ENCODE data around the gene CCNJ.
A peak's percentile ranks its signal among the peaks of the same experiment; 100 is the strongest.
"Not testable (repeated sequence)": the region's sequence is repeated elsewhere in the genome, so short reads cannot be mapped to it uniquely, and the experiment has no call there.

CCNJ gene, protein sequence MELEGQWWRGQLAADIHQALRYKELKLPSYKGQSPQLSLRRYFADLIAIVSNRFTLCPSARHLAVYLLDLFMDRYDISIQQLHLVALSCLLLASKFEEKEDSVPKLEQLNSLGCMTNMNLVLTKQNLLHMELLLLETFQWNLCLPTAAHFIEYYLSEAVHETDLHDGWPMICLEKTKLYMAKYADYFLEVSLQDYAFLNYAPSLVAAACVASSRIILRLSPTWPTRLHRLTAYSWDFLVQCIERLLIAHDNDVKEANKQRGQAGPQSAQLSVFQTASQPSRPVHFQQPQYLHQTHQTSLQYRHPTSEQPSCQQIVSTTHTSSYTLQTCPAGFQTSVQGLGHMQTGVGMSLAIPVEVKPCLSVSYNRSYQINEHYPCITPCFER

GRCh38 chr10:96043033-96043892 lies at the start of gene CCNJ:
CCNJ (plus strand) TSS chr10:96043583; CDS start chr10:96044394, 811 bp downstream.
- Histone ChIP-seq H3K27me3 (ENCODE audit: low read depth, low read length) (no peaks in the 10 kb centered on the region), H4K20me1 (ENCODE audit: insufficient read depth, low read length) (no peaks in the 10 kb centered on the region; the same call in 1 of the 2 replicates), H3K36me3 (replicated peaks; ENCODE audit: low read depth, low read length) (peaks cover 11% of the 10 kb centered on the region), H3K27ac (ENCODE audit: low read length) (peak within 1 kb of the TSS; percentile 20), H3K9me3 (ENCODE audit: insufficient read depth, low read length) (no peaks in the 10 kb centered on the region), H2AFZ (ENCODE audit: low read depth, low read length) (peak within 1 kb of the TSS; percentile 82), H3K9ac (ENCODE audit: low read length) (peak within 1 kb of the TSS; percentile 79), H3K4me1 (ENCODE audit: low read length) (peaks cover 13% of the 10 kb centered on the region), H3K4me3 (ENCODE audit: low read length) (peak within 1 kb of the TSS; percentile 85), H3K4me2 (ENCODE audit: low read length) (peak within 1 kb of the TSS; percentile 86), H3K79me2 (ENCODE audit: low read length) (peaks cover 49% of the 10 kb centered on the region)
- TF ChIP-seq EZH2phosphoT487 (IDR thresholded peaks at IDR 0.05; ENCODE audit: low read depth): no peak
- TF ChIP-seq, protein P1, sequence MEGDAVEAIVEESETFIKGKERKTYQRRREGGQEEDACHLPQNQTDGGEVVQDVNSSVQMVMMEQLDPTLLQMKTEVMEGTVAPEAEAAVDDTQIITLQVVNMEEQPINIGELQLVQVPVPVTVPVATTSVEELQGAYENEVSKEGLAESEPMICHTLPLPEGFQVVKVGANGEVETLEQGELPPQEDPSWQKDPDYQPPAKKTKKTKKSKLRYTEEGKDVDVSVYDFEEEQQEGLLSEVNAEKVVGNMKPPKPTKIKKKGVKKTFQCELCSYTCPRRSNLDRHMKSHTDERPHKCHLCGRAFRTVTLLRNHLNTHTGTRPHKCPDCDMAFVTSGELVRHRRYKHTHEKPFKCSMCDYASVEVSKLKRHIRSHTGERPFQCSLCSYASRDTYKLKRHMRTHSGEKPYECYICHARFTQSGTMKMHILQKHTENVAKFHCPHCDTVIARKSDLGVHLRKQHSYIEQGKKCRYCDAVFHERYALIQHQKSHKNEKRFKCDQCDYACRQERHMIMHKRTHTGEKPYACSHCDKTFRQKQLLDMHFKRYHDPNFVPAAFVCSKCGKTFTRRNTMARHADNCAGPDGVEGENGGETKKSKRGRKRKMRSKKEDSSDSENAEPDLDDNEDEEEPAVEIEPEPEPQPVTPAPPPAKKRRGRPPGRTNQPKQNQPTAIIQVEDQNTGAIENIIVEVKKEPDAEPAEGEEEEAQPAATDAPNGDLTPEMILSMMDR (IDR thresholded peaks at IDR 0.05; ENCODE audit: low read depth, low read length): 0 out of 2 replicates have a peak, but pooled peaks have one; percentile 8

DNA sequence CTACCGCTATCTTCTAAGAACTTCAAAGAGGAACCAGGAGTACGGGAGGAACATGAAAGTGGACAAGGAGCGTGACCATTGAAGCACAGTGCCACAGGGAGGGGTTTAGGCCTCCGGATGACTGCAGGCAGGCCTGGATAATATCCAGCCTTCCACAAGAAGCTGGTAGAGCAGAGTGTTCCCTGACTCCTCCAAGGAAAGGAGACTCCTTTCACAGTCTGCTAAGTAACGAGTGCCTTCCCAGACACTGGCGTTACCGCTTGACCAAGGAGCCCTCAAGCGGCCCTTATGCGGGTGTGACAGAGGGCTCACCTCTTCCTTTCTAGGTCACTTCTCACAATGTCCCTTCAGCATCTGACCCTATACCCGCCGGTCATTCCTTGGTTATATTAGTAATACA lies 49.0 kb upstream of the CCNJ start:
- H3K27ac ChIP-seq (ENCODE audit: low read length); H3K9me3 ChIP-seq (ENCODE audit: insufficient read depth, low read length); H3K79me2 ChIP-seq (ENCODE audit: low read length); H3K36me3 ChIP-seq (replicated peaks; ENCODE audit: low read depth, low read length); H3K4me1 ChIP-seq (ENCODE audit: low read length); H2AFZ ChIP-seq (ENCODE audit: low read depth, low read length); H3K9ac ChIP-seq (ENCODE audit: low read length); H4K20me1 ChIP-seq (ENCODE audit: insufficient read depth, low read length): not testable (repeated sequence)
- H3K27me3 ChIP-seq (ENCODE audit: low read depth, low read length): peaks cover 12% of the 10 kb centered on the region; the same call in 1 of the 2 replicates
- H3K4me2 ChIP-seq (ENCODE audit: low read length): peak overlapping the region; percentile 83
- H3K4me3 ChIP-seq (ENCODE audit: low read length): peak overlapping the region; percentile 63

DNA sequence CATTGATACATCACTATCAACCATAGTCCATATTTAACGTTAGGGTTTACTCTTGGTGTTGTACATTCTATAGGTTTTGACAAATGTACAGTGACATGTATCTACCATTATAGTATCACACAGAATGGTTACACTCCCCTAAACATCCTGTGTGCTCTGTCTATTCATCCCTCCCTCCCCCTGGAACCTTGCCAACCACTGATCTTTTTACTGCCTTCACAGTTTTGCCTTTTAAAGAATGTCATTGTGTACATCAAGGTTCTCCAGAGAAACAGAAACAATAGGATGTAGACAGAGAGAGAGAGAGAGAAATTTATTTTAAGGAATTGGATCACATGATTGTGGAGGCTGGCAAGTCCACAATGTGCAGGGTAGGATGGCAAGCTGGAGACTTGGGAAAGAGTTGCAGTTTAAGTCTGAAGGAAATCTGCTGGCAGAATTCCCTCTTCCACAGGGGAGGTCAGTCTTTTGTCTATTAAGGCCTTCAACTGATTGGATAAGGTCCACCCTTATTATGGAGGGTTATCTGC lies 45.1 kb upstream of the CCNJ start:
- Histone ChIP-seq H3K27me3 (ENCODE audit: low read depth, low read length) (no peaks in the 10 kb centered on the region), H3K27ac (ENCODE audit: low read length) (no peak overlapping the region), H3K79me2 (ENCODE audit: low read length) (no peaks in the 10 kb centered on the region), H3K9me3 (ENCODE audit: insufficient read depth, low read length) (no peaks in the 10 kb centered on the region), H3K4me1 (ENCODE audit: low read length) (peaks cover 9% of the 10 kb centered on the region), H2AFZ (ENCODE audit: low read depth, low read length) (no peak overlapping the region), H4K20me1 (ENCODE audit: insufficient read depth, low read length) (no peaks in the 10 kb centered on the region), H3K4me2 (ENCODE audit: low read length) (no peak overlapping the region), H3K4me3 (ENCODE audit: low read length) (no peak overlapping the region), H3K36me3 (replicated peaks; ENCODE audit: low read depth, low read length) (no peaks in the 10 kb centered on the region), H3K9ac (ENCODE audit: low read length) (no peak overlapping the region)
- TF ChIP-seq, protein P1 (IDR thresholded peaks at IDR 0.05; ENCODE audit: low read depth, low read length): no peak
- TF ChIP-seq EZH2phosphoT487 (IDR thresholded peaks at IDR 0.05; ENCODE audit: low read depth): no peak

- no peak overlapping the region for H3K9ac ChIP-seq (ENCODE audit: low read length)
- H3K36me3 ChIP-seq (replicated peaks; ENCODE audit: low read depth, low read length): no peaks in the 10 kb centered on the region
- no peaks in the 10 kb centered on the region for H3K4me1 ChIP-seq (ENCODE audit: low read length)
- H3K4me3 ChIP-seq (ENCODE audit: low read length): no peak overlapping the region
- no peaks in the 10 kb centered on the region for H3K79me2 ChIP-seq (ENCODE audit: low read length)
- H3K4me2 ChIP-seq (ENCODE audit: low read length): no peak overlapping the region
- no peak overlapping the region for H2AFZ ChIP-seq (ENCODE audit: low read depth, low read length)
- H3K27ac ChIP-seq (ENCODE audit: low read length): no peak overlapping the region
- no peaks in the 10 kb centered on the region; the same call in 1 of the 2 replicates for H3K27me3 ChIP-seq (ENCODE audit: low read depth, low read length)
- TF ChIP-seq, protein P1 (IDR thresholded peaks at IDR 0.05; ENCODE audit: low read depth, low read length): no peak
- TF ChIP-seq EZH2phosphoT487 (IDR thresholded peaks at IDR 0.05; ENCODE audit: low read depth): no peak
- no peaks in the 10 kb centered on the region for H4K20me1 ChIP-seq (ENCODE audit: insufficient read depth, low read length)
- H3K9me3 ChIP-seq (ENCODE audit: insufficient read depth, low read length): no peaks in the 10 kb centered on the region
Measured at GRCh38 chr10:96013956-96014355, 29.4 kb upstream of the CCNJ start.

Data from OCI-LY3 (cell line).